ENCODE data around the gene PA2G4.
A peak's percentile ranks its signal among the peaks of the same experiment; 100 is the strongest.

PA2G4 gene

GRCh38 chr12:56127485-56127887, 23.1 kb downstream of the PA2G4 start:
- no peak for DNase-seq

- DNase-seq = peak; percentile 100
Measured at GRCh38 chr12:56127888-56128669, 23.7 kb downstream of the PA2G4 start, which contains the start of gene ESYT1. Gene ESYT1, plus strand, starts transcription at chr12:56128267. Its CDS starts 53 bp downstream, at chr12:56128320.

GRCh38 chr12:56128670-56129205, 24.4 kb downstream of the PA2G4 start:
- DNase-seq = peak; percentile 25 to 36

- DNase-seq = peak; percentile 79 to 85
Measured at GRCh38 chr12:56129206-56129941, 25.0 kb downstream of the PA2G4 start.

GRCh38 chr12:56129942-56130495, 25.7 kb downstream of the PA2G4 start:
- DNase-seq = no peak

- no peak for DNase-seq
Measured at GRCh38 chr12:56130876-56131275, 26.5 kb downstream of the PA2G4 start.

GRCh38 chr12:56134897-56135296, 30.5 kb downstream of the PA2G4 start:
- DNase-seq = no peak

- DNase-seq = no peak
Measured at GRCh38 chr12:56137853-56138571, 33.7 kb downstream of the PA2G4 start.

- DNase-seq = no peak
Measured at GRCh38 chr12:56141946-56142784, 37.8 kb downstream of the PA2G4 start.

GRCh38 chr12:56143217-56143616, 38.9 kb downstream of the PA2G4 start:
- no peak for DNase-seq

GRCh38 chr12:56143870-56144269, 39.5 kb downstream of the PA2G4 start:
- no peak for DNase-seq

GRCh38 chr12:56145217-56145616, 40.9 kb downstream of the PA2G4 start:
- DNase-seq = no peak

- DNase-seq = no peak
Measured at GRCh38 chr12:56146492-56147460, 42.4 kb downstream of the PA2G4 start.

GRCh38 chr12:56150563-56150962, 46.2 kb downstream of the PA2G4 start:
- peak in 1 of 2 donors; percentile 29 for DNase-seq

GRCh38 chr12:56151672-56152131, 47.3 kb downstream of the PA2G4 start:
- peak; percentile 57 to 68 for DNase-seq

- DNase-seq = peak; percentile 90
Measured at GRCh38 chr12:56152132-56152755, 47.9 kb downstream of the PA2G4 start, which contains the start of gene MYL6B. Gene MYL6B, plus strand, starts transcription at chr12:56152587. Its CDS starts 1,332 bp downstream, at chr12:56153919.

GRCh38 chr12:56152756-56153677, 48.7 kb downstream of the PA2G4 start:
- DNase-seq = no peak

- DNase-seq = no peak
Measured at GRCh38 chr12:56153678-56154065, 49.3 kb downstream of the PA2G4 start.

Measured in CD4-positive, alpha-beta T cell treated with Interleukin-4 for 1 hour (primary cell).